Measurements from ENCODE around the gene OCIAD1.
A peak's percentile ranks its signal among the peaks of the same experiment; 100 is the strongest.

Gene OCIAD1

GRCh38 chr4:48906206-48907173, 75.6 kb downstream of the OCIAD1 start, which contains the start of gene OCIAD2:
Gene OCIAD2 (minus strand): TSS chr4:48906774. CDS start chr4:48904549, 2,225 bp downstream.
- peaks cover 5 to 17% (median 14%) of the 10 kb centered on the region in 10 experiments; a peak in 18 of 20 replicates for H3K4me1 ChIP-seq
- peak within 1 kb of the TSS; percentile 62 to 82 (median 79) for H3K9ac ChIP-seq
- peak within 1 kb of the TSS; percentile 39 to 74 (median 65); a peak in 21 of 22 replicates for H3K27ac ChIP-seq
- H3K9me3 ChIP-seq (replicated peaks in 1 of 11): no peaks in the 10 kb centered on the region
- peak within 1 kb of the TSS; percentile 85 to 98 (median 94) for H3K4me2 ChIP-seq
- peak within 1 kb of the TSS; percentile 64 to 80 (median 71) for H3K4me3 ChIP-seq
- peaks cover 0 to 17% (median 5%) of the 10 kb centered on the region in 11 experiments; a peak in 9 of 22 replicates for H3K36me3 ChIP-seq
- no peaks in the 10 kb centered on the region for H4K20me1 ChIP-seq
- peaks cover 0 to 14% (median 9%) of the 10 kb centered on the region in 11 experiments; a peak in 9 of 22 replicates for H3K27me3 ChIP-seq
- no peak for TF ChIP-seq Cebpa-rat (IDR thresholded peaks at IDR 0.05)

GRCh38 chr4:48907706-48908477, 77.0 kb downstream of the OCIAD1 start:
- Histone ChIP-seq H3K4me2 (no peak overlapping the region), H3K9ac (no peak overlapping the region), H3K4me1 (peaks cover 5 to 17% (median 14%) of the 10 kb centered on the region in 10 experiments; a peak in 18 of 20 replicates), H3K9me3 (replicated peaks in 1 of 11) (0 out of 22 replicates have a peak, but pooled peaks cover 0 to 3% (median 0%) of the 10 kb centered on the region in 11 experiments), H3K27me3 (peaks cover 0 to 14% (median 9%) of the 10 kb centered on the region in 11 experiments; a peak in 9 of 22 replicates), H3K27ac (no peak overlapping the region), H3K36me3 (peaks cover 0 to 4% (median 0%) of the 10 kb centered on the region in 11 experiments; a peak in 3 of 22 replicates), H4K20me1 (no peaks in the 10 kb centered on the region), H3K4me3 (no peak overlapping the region)
- TF ChIP-seq Cebpa-rat (IDR thresholded peaks at IDR 0.05): no peak

- Histone ChIP-seq H3K27ac (no peak overlapping the region), H3K4me3 (no peak overlapping the region), H3K36me3 (no peaks in the 10 kb centered on the region), H3K9ac (no peak overlapping the region), H3K27me3 (peaks cover 0 to 14% (median 9%) of the 10 kb centered on the region in 11 experiments; a peak in 9 of 22 replicates), H3K4me2 (no peak overlapping the region), H3K9me3 (replicated peaks in 1 of 11) (0 out of 22 replicates have a peak, but pooled peaks cover 0 to 3% (median 0%) of the 10 kb centered on the region in 11 experiments), H3K4me1 (peaks cover 5 to 17% (median 14%) of the 10 kb centered on the region in 10 experiments; a peak in 18 of 20 replicates), H4K20me1 (no peaks in the 10 kb centered on the region)
- TF ChIP-seq Cebpa-rat (IDR thresholded peaks at IDR 0.05): no peak
Observed at GRCh38 chr4:48908687-48909086, 77.8 kb downstream of the OCIAD1 start.

GRCh38 chr4:48909697-48910096, 78.8 kb downstream of the OCIAD1 start:
- Histone ChIP-seq H3K4me3 (no peak overlapping the region), H3K36me3 (no peaks in the 10 kb centered on the region), H4K20me1 (no peaks in the 10 kb centered on the region), H3K4me2 (no peak overlapping the region), H3K27me3 (peaks cover 0 to 14% (median 9%) of the 10 kb centered on the region in 11 experiments; a peak in 9 of 22 replicates), H3K27ac (no peak overlapping the region), H3K9me3 (replicated peaks in 1 of 11) (0 out of 22 replicates have a peak, but pooled peaks cover 0 to 3% (median 0%) of the 10 kb centered on the region in 11 experiments), H3K9ac (no peak overlapping the region), H3K4me1 (peaks cover 5 to 17% (median 14%) of the 10 kb centered on the region in 10 experiments; a peak in 18 of 20 replicates)
- TF ChIP-seq Cebpa-rat (IDR thresholded peaks at IDR 0.05): no peak

- TF ChIP-seq Cebpa-rat (IDR thresholded peaks at IDR 0.05): no peak
- no peak overlapping the region for H3K9ac ChIP-seq
- H4K20me1 ChIP-seq: no peaks in the 10 kb centered on the region
- H3K4me2 ChIP-seq: no peak overlapping the region
- H3K36me3 ChIP-seq: no peaks in the 10 kb centered on the region
- peaks cover 5 to 16% (median 13%) of the 10 kb centered on the region in 10 experiments; a peak in 18 of 20 replicates for H3K4me1 ChIP-seq
- H3K27ac ChIP-seq: no peak overlapping the region
- H3K27me3 ChIP-seq: peaks cover 0 to 14% (median 9%) of the 10 kb centered on the region in 11 experiments; a peak in 9 of 22 replicates
- H3K4me3 ChIP-seq: no peak overlapping the region
- 0 out of 22 replicates have a peak, but pooled peaks cover 0 to 3% (median 0%) of the 10 kb centered on the region in 11 experiments for H3K9me3 ChIP-seq (replicated peaks in 1 of 11)
Observed at GRCh38 chr4:48910511-48910910, 79.6 kb downstream of the OCIAD1 start.

Data from BLaER1 treated with 17β-estradiol and CSF1 and Interleukin-3, amounts not matched to agents 10 nM and 100 nM (cell line).